SU-DHL-6 (cell line): ENCODE results near the gene ALK.

Experiments used
- H2AFZ ChIP-seq: fragments of 200-600 bp; sonication (generic); 2 replicates; pipeline ENCODE4 v1.6.1; 2014; ENCODE audit warnings: low read depth, mild to moderate bottlenecking, moderate library complexity, mixed read lengths, antibody characterized with exemption, low read length; ENCODE audit not compliant: severe bottlenecking
- H3F3A ChIP-seq: fragments of 200-600 bp; shearing (Covaris generic); 2 replicates; pipeline ENCODE4 v1.6.0; 2016; ENCODE audit warnings: antibody characterized with exemption, mild to moderate bottlenecking; ENCODE audit not compliant: insufficient read depth
- H3K27ac ChIP-seq: fragments of 200-600 bp; sonication (generic); 2 replicates; pipeline ENCODE4 v1.5.1; 2016; ENCODE audit warnings: low read depth, mild to moderate bottlenecking, low read length, moderate library complexity, mixed read lengths
- H3K27me3 ChIP-seq: fragments of 200-600 bp; sonication (generic), shearing (Covaris generic); 2 replicates; pipeline ENCODE4 v1.6.0; 2014; ENCODE audit warnings: mild to moderate bottlenecking, low read length
- H3K36me3 ChIP-seq: fragments of 200-600 bp; sonication (generic); 2 replicates; pipeline ENCODE4 v1.6.1; 2014; ENCODE audit warnings: mild to moderate bottlenecking, low read length, mixed read lengths
- H3K4me2 ChIP-seq: fragments of 300-600, 200-600 bp; shearing (Covaris generic), sonication (generic); 2 replicates; pipeline ENCODE4 v1.6.0; 2014; ENCODE audit warnings: low read length, low read depth, mild to moderate bottlenecking; ENCODE audit not compliant: poor library complexity, severe bottlenecking
- H3K4me3 ChIP-seq: fragments of 200-600 bp; sonication (generic); 2 replicates; pipeline ENCODE4 v1.5.1; 2014; ENCODE audit warnings: antibody characterized with exemption, low read length, mild to moderate bottlenecking, mixed read lengths; ENCODE audit not compliant: insufficient read depth, poor library complexity, severe bottlenecking
- H3K79me2 ChIP-seq: fragments of 200-600 bp; sonication (generic); 2 replicates; pipeline ENCODE4 v1.6.1; 2014; ENCODE audit warnings: mild to moderate bottlenecking, low read length, moderate library complexity; ENCODE audit not compliant: insufficient read depth
- H3K9ac ChIP-seq: fragments of 200-600 bp; sonication (generic); 2 replicates; pipeline ENCODE4 v1.7.0; 2014; ENCODE audit warnings: mild to moderate bottlenecking, low read length
- H3K9me2 ChIP-seq: fragments of 200-600 bp; sonication (generic); replicated peaks from 2 replicates; pipeline ENCODE4 v1.6.1; 2014; ENCODE audit warnings: low read length; ENCODE audit not compliant: insufficient read depth
- H3K9me3 ChIP-seq: fragments of 200-600 bp; sonication (generic); 2 replicates; pipeline ENCODE4 v1.6.1; 2014; ENCODE audit warnings: low read length, mixed read lengths; ENCODE audit not compliant: insufficient read depth
- H4K20me1 ChIP-seq: fragments of 200-600 bp; sonication (generic); 2 replicates; pipeline ENCODE4 v1.6.1; 2014; ENCODE audit warnings: low read depth, mild to moderate bottlenecking, antibody characterized with exemption, low read length, moderate library complexity, mixed read lengths
- CTCF ChIP-seq: fragments of 200-600 bp; sonication (generic); IDR thresholded peaks from one replicate; pipeline ENCODE4 v1.5.1; 2017; ENCODE audit warnings: antibody characterized with exemption, mild to moderate bottlenecking, low read length, moderate library complexity; ENCODE audit not compliant: insufficient read depth, poor library complexity, severe bottlenecking
- EZH2phosphoT487 ChIP-seq: fragments of 200-600 bp; sonication (generic), shearing (Covaris generic); conservative IDR thresholded peaks from 2 replicates; pipeline ENCODE4 v1.6.1; 2018; ENCODE audit warnings: mild to moderate bottlenecking, antibody characterized with exemption, low read length, moderate library complexity, mixed read lengths

ALK gene

GRCh38 chr2:29916571-29916970 lies 4.8 kb downstream of the ALK start:
- no peak overlapping the region for H3K4me2 ChIP-seq
- no peaks in the 10 kb centered on the region for H3K9me3 ChIP-seq
- no peak overlapping the region for H3K4me3 ChIP-seq
- no peaks in the 10 kb centered on the region for H4K20me1 ChIP-seq
- H3K27ac ChIP-seq = no peak overlapping the region
- no peak overlapping the region for H2AFZ ChIP-seq
- no peaks in the 10 kb centered on the region for H3K36me3 ChIP-seq
- H3K9ac ChIP-seq = no peak overlapping the region
- no peaks in the 10 kb centered on the region for H3K27me3 ChIP-seq
- no peaks in the 10 kb centered on the region for H3K79me2 ChIP-seq
- H3K9me2 ChIP-seq = no peaks in the 10 kb centered on the region
- no peaks in the 10 kb centered on the region for H3F3A ChIP-seq
- no peak for TF ChIP-seq CTCF
- TF ChIP-seq EZH2phosphoT487 = no peak

- Histone ChIP-seq H3K9ac (no peak overlapping the region), H3K9me2 (no peaks in the 10 kb centered on the region), H3K79me2 (no peaks in the 10 kb centered on the region), H3K9me3 (no peaks in the 10 kb centered on the region), H4K20me1 (no peaks in the 10 kb centered on the region), H3K4me2 (no peak overlapping the region), H3K4me3 (no peak overlapping the region), H3F3A (no peaks in the 10 kb centered on the region), H3K36me3 (no peaks in the 10 kb centered on the region), H2AFZ (no peak overlapping the region), H3K27me3 (no peaks in the 10 kb centered on the region), H3K27ac (no peak overlapping the region)
- TF ChIP-seq CTCF = no peak
- no peak for TF ChIP-seq EZH2phosphoT487
These were observed 10.4 kb downstream of the ALK start for GRCh38 chr2:29910960-29911359.

- H3K27me3 ChIP-seq = no peaks in the 10 kb centered on the region
- no peak for TF ChIP-seq CTCF
- TF ChIP-seq EZH2phosphoT487 = no peak
These were observed 10.9 kb downstream of the ALK start for GRCh38 chr2:29910465-29910864.

GRCh38 chr2:29902356-29902755 lies 19.0 kb downstream of the ALK start:
- no peak overlapping the region for H3K9ac ChIP-seq
- no peak overlapping the region for H3K4me2 ChIP-seq
- H3K9me2 ChIP-seq = no peaks in the 10 kb centered on the region
- TF ChIP-seq CTCF (no peak), EZH2phosphoT487 (no peak)
- no peaks in the 10 kb centered on the region for H3K36me3 ChIP-seq
- no peak overlapping the region for H3K4me3 ChIP-seq
- no peaks in the 10 kb centered on the region for H4K20me1 ChIP-seq
- no peaks in the 10 kb centered on the region for H3F3A ChIP-seq
- H3K79me2 ChIP-seq = no peaks in the 10 kb centered on the region
- H3K27ac ChIP-seq = no peak overlapping the region
- no peaks in the 10 kb centered on the region; the same call in 1 of the 2 replicates for H3K27me3 ChIP-seq
- H3K9me3 ChIP-seq = no peaks in the 10 kb centered on the region
- H2AFZ ChIP-seq = no peak overlapping the region

More at GRCh38 chr2:29910465-29910864, 10.9 kb downstream of the ALK start:
- H3K4me2 ChIP-seq = no peak overlapping the region
- H3K79me2 ChIP-seq = no peaks in the 10 kb centered on the region
- H3F3A ChIP-seq = no peaks in the 10 kb centered on the region
- no peaks in the 10 kb centered on the region for H3K9me2 ChIP-seq
- H3K9me3 ChIP-seq = no peaks in the 10 kb centered on the region
- H3K27ac ChIP-seq = no peak overlapping the region
- H3K9ac ChIP-seq = no peak overlapping the region
- H2AFZ ChIP-seq = no peak overlapping the region
- no peak overlapping the region for H3K4me3 ChIP-seq
- no peaks in the 10 kb centered on the region for H4K20me1 ChIP-seq
- H3K36me3 ChIP-seq = no peaks in the 10 kb centered on the region
